HepG2 (cell line): ENCODE results near the gene ABHD6. TPM values are rescaled to one million over a fixed set of nuclear protein-coding genes. Genes with fewer than 3 reads are reported as not detected.

Experiments
- ATAD3A ChIP-seq: sonication (generic); formaldehyde crosslinking; IDR thresholded peaks from 2 replicates; pipeline ENCODE4 v1.4.0; 2020; ENCODE audit warnings: missing genetic modification reagents
- DMAP1 ChIP-seq: IDR thresholded peaks from 2 replicates; pipeline ENCODE4 v1.6.1; 2016
- HNRNPUL1 ChIP-seq: fragments of 200-400 bp; formaldehyde crosslinking; IDR thresholded peaks from 2 replicates; pipeline ENCODE4 v1.6.1; 2017; ENCODE audit warnings: low read depth, mild to moderate bottlenecking, low read length, moderate library complexity
- JDP2 ChIP-seq: sonication (generic); formaldehyde crosslinking; IDR thresholded peaks from 2 replicates; pipeline ENCODE4 v1.8.1; 2022; ENCODE audit warnings: missing genetic modification reagents, borderline replicate concordance
- MED13 ChIP-seq: sonication (generic); formaldehyde crosslinking; IDR thresholded peaks from 2 replicates; pipeline ENCODE4 v1.5.0; 2020; ENCODE audit warnings: missing genetic modification reagents
- NKX3-1 ChIP-seq: sonication (generic); formaldehyde crosslinking; IDR thresholded peaks from 2 replicates; pipeline ENCODE4 v1.5.0; 2020; ENCODE audit warnings: missing genetic modification reagents
- PCBP2 ChIP-seq: fragments of 200-400 bp; formaldehyde crosslinking; optimal IDR thresholded peaks from 2 replicates; pipeline ENCODE3; 2018; ENCODE audit warnings: low read length, low read depth; ENCODE audit not compliant: poor library complexity, severe bottlenecking
- PITX1 ChIP-seq: sonication (generic); formaldehyde crosslinking; IDR thresholded peaks from 2 replicates; pipeline ENCODE4 v1.5.1; 2020; ENCODE audit warnings: mild to moderate bottlenecking, missing genetic modification reagents
- RBAK ChIP-seq: sonication (generic); formaldehyde crosslinking; IDR thresholded peaks from 2 replicates; pipeline ENCODE4 v1.5.1; 2020; ENCODE audit warnings: mild to moderate bottlenecking, missing genetic modification reagents
- ZNF180 ChIP-seq: sonication (generic); formaldehyde crosslinking; IDR thresholded peaks from 2 replicates; pipeline ENCODE4 v1.4.0; 2020; ENCODE audit warnings: low read depth, missing genetic modification reagents, borderline replicate concordance
- ZNF343 ChIP-seq: sonication (generic); formaldehyde crosslinking; IDR thresholded peaks from 2 replicates; pipeline ENCODE4 v1.4.0; 2020; ENCODE audit warnings: mild to moderate bottlenecking, missing genetic modification reagents
- ZNF468 ChIP-seq: sonication (generic); formaldehyde crosslinking; IDR thresholded peaks from 2 replicates; pipeline ENCODE4 v1.8.0; 2022; ENCODE audit warnings: mild to moderate bottlenecking, moderate library complexity, missing genetic modification reagents
- ZSCAN9 ChIP-seq: IDR thresholded peaks from 2 replicates; pipeline ENCODE4 v1.6.1; 2016; ENCODE audit warnings: borderline replicate concordance
- polyA plus RNA-seq, 8 experiments: library from polyadenylated mRNA; depleted of rRNA in 3 of 8; stranded (reverse) in 7 of 8; unstranded in 1 of 8; fragments of >200 nt; fragmentation: Illumina TruSeq in 4 of 8; extraction: Trizol in 4 of 8; gene quantifications; 2 replicates each; pipeline versions ENCODE4 v1.2.1 to v1.2.3, GENCODE V29; 2011 to 2016; ENCODE audit warnings: low read depth in 4 of 8, missing spikeins in 1 of 8, mixed read lengths in 1 of 8; ENCODE audit not compliant: insufficient read depth in 1 of 8
- total RNA-seq, 5 experiments: library from RNA; depleted of rRNA; stranded (reverse); fragments of >200 nt; fragmentation: Illumina TruSeq; extraction: Trizol; gene quantifications; 2 replicates each; pipeline ENCODE4 v1.2.3, GENCODE V29; 2016; ENCODE audit warnings: low read depth in 1 of 5
- TF ChIP-seq, protein P1 (sequence below): sonication (generic); formaldehyde crosslinking; IDR thresholded peaks from 2 replicates; pipeline ENCODE4 v1.8.0; 2022; ENCODE audit warnings: missing genetic modification reagents, low read depth, mild to moderate bottlenecking, borderline replicate concordance
- TF ChIP-seq, protein P2 (sequence below): sonication (generic); formaldehyde crosslinking; IDR thresholded peaks from 2 replicates; pipeline ENCODE4 v1.8.1; 2023; ENCODE audit warnings: missing genetic modification reagents, mild to moderate bottlenecking, borderline replicate concordance
- TF ChIP-seq, protein P3 (sequence below): IDR thresholded peaks from 2 replicates; pipeline ENCODE4 v1.6.1; 2016; ENCODE audit warnings: mild to moderate bottlenecking, missing biosample characterization, missing genetic modification reagents
- TF ChIP-seq, protein P4 (sequence below): sonication (generic); formaldehyde crosslinking; IDR thresholded peaks from 2 replicates; pipeline ENCODE4 v1.5.1; 2020; ENCODE audit warnings: missing genetic modification reagents, mild to moderate bottlenecking, borderline replicate concordance
- TF ChIP-seq, protein P5 (sequence below): sonication (generic); formaldehyde crosslinking; IDR thresholded peaks from 2 replicates; pipeline ENCODE4 v1.4.0; 2020; ENCODE audit warnings: missing genetic modification reagents

Gene ABHD6
- total and polyA plus RNA-seq, 2 of the 13 experiments (the other 11 are each of a cell fraction or from before 2014, with no cell fraction given), result 9.0 to 17.2 TPM

DNA sequence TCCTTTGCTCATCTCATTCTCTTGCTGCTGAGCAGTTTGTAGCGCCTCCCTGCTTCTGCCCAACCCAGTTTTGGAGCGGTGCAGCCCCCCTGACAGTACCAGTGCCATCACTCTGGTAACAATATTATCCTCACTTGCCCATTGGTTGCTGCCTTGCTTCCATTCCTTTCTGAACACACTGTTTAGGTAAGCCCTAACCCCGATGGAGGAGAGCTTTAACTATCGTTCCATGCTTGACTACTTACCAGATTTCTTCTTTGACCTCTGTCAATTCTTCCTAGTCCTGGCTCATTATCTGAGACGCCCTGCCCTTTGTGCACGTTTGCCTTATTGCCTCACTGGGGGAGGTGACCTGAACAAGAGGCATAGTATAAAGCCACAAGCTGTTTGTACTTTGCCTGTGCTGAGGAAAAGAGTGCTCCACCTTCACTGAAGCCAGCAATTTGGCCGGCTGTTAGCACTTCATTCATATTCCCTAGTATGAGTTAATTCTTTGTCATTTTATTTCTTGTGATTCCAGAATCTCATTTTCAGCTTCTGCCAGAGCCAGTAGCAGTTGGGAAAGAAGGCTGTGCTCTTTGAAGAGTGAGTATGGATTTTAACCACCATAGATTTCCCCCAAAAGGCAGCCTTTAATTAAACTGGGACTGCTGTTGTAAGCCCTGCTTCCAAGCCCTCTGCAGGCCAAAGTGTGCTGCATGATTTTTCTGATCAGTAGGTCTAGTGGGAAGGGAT is 11.9 kb downstream of the ABHD6 start (continued):
- TF ChIP-seq, protein P1, sequence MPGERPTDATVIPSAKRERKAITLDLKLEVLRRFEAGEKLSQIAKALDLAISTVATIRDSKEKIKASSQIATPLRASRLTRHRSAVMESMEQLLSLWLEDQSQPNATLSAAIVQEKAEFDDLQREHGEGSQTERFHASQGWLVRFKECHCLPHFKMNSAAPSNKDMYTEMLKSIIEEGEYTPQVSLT (CRISPR knock-in tag), result no peak
- TF ChIP-seq ZNF468 (CRISPR knock-in tag) (no peak), ZNF180 (CRISPR knock-in tag) (no peak), PCBP2 (no peak), HNRNPUL1 (no peak), RBAK (CRISPR knock-in tag) (no peak), PITX1 (CRISPR knock-in tag) (no peak), JDP2 (CRISPR knock-in tag) (no peak), MED13 (no peak), NKX3-1 (no peak), ATAD3A (CRISPR knock-in tag) (no peak), ZSCAN9 (CRISPR knock-in tag) (no peak), ZNF343 (0 out of 2 replicates have a peak, but pooled peaks have one; percentile 27), DMAP1 (CRISPR knock-in tag) (no peak)
- TF ChIP-seq, protein P2, sequence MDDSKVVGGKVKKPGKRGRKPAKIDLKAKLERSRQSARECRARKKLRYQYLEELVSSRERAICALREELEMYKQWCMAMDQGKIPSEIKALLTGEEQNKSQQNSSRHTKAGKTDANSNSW (CRISPR knock-in tag), result no peak
- TF ChIP-seq, protein P3, sequence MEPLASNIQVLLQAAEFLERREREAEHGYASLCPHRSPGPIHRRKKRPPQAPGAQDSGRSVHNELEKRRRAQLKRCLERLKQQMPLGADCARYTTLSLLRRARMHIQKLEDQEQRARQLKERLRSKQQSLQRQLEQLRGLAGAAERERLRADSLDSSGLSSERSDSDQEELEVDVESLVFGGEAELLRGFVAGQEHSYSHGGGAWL (CRISPR knock-in tag), result no peak
- TF ChIP-seq, protein P4, sequence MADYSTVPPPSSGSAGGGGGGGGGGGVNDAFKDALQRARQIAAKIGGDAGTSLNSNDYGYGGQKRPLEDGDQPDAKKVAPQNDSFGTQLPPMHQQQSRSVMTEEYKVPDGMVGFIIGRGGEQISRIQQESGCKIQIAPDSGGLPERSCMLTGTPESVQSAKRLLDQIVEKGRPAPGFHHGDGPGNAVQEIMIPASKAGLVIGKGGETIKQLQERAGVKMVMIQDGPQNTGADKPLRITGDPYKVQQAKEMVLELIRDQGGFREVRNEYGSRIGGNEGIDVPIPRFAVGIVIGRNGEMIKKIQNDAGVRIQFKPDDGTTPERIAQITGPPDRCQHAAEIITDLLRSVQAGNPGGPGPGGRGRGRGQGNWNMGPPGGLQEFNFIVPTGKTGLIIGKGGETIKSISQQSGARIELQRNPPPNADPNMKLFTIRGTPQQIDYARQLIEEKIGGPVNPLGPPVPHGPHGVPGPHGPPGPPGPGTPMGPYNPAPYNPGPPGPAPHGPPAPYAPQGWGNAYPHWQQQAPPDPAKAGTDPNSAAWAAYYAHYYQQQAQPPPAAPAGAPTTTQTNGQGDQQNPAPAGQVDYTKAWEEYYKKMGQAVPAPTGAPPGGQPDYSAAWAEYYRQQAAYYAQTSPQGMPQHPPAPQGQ (CRISPR knock-in tag), result no peak
- TF ChIP-seq, protein P5, sequence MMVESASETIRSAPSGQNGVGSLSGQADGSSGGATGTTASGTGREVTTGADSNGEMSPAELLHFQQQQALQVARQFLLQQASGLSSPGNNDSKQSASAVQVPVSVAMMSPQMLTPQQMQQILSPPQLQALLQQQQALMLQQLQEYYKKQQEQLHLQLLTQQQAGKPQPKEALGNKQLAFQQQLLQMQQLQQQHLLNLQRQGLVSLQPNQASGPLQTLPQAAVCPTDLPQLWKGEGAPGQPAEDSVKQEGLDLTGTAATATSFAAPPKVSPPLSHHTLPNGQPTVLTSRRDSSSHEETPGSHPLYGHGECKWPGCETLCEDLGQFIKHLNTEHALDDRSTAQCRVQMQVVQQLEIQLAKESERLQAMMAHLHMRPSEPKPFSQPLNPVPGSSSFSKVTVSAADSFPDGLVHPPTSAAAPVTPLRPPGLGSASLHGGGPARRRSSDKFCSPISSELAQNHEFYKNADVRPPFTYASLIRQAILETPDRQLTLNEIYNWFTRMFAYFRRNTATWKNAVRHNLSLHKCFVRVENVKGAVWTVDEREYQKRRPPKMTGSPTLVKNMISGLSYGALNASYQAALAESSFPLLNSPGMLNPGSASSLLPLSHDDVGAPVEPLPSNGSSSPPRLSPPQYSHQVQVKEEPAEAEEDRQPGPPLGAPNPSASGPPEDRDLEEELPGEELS, result no peak
